ENCODE results near the gene RTF2.
A peak's percentile ranks its signal among the peaks of the same experiment; 100 is the strongest.

RTF2 gene, protein sequence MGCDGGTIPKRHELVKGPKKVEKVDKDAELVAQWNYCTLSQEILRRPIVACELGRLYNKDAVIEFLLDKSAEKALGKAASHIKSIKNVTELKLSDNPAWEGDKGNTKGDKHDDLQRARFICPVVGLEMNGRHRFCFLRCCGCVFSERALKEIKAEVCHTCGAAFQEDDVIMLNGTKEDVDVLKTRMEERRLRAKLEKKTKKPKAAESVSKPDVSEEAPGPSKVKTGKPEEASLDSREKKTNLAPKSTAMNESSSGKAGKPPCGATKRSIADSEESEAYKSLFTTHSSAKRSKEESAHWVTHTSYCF

GRCh38 chr20:56468316-56469076 lies at the start of gene RTF2:
Gene RTF2 (plus strand): TSS chr20:56468627. CDS start chr20:56468698, 71 bp downstream.
- DNase-seq = peak; percentile 98

DNA sequence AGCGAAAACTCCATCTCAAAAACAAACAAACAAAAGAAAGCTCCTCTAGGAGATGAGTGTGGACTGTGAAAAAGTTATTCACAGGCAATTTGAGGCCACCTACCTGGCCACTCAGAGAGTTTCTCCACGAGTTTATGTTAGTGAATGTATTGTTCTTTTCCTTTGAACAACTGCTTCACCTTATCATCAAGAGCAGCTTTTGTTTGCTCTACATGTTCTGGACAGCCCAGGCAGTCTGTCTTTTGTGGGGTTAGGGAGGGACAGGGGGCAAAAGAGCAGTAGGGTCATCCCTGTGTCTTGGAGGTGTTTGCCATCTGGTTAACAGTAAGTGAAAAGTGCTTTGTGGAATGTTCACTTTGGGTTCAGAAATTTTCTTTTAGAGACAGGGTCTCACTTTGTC lies 48.4 kb upstream of the RTF2 start:
- DNase-seq = no peak

- DNase-seq = no peak
Measured at GRCh38 chr20:56420940-56421688, 47.3 kb upstream of the RTF2 start.

GRCh38 chr20:56422076-56422823 lies 46.2 kb upstream of the RTF2 start:
- no peak for DNase-seq

DNA sequence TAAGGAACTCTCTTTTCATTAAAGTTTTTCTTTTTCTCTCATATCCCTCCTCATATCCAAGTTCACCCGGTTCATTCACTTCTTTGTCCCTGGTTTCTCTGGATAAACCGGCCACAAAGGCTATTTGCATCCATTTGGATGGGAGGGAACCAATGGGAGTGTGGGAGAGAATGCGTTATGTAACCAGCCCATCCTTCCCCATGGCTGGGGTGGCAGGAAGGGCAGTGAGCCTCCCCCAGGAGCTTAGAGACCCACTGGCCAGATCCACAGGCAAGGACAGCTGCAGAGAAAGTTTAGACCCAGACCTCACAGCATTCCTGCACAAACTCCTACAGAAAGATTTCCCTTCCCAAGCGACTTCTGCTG lies 45.6 kb upstream of the RTF2 start:
- DNase-seq = no peak

- no peak for DNase-seq
Measured at GRCh38 chr20:56423211-56423610, 45.2 kb upstream of the RTF2 start.

DNA sequence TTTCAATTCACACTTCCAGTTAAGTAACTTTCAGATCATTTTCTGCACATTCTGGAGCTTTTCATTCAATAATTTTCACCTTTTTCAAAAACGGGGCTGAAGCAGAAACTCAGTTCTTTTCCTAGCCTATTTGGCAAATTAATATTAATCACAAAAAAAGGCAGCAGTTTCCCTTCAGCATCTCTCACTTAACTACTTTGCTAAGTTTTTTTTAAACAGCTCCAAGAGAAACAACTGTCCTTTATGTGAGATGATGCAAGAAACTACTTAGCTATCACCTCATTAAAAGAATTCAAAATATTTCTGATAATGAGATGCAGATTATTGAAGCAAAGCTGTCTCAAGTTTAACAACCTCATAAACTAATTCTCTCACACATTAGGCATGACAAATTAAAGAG lies 44.5 kb upstream of the RTF2 start:
- DNase-seq = no peak

DNA sequence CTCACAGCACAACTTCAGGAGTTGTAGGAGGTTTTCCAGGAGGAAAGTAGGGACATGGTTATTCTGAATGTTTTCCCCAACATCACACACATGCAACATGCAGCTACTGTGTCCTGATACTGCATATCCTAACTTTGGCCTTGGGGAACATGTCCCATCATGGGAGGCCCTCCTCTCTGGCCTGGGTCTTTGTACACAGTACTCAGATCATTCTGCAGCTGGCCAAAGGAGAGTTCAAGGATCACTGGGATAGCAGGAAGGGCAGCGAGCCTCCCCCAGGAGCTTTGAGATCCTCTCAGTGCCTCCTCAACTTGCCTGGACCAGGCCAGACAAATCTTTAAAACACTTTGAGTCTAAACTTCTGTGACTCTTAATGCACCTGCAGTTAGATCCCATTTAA lies 43.5 kb upstream of the RTF2 start:
- no peak for DNase-seq

DNA sequence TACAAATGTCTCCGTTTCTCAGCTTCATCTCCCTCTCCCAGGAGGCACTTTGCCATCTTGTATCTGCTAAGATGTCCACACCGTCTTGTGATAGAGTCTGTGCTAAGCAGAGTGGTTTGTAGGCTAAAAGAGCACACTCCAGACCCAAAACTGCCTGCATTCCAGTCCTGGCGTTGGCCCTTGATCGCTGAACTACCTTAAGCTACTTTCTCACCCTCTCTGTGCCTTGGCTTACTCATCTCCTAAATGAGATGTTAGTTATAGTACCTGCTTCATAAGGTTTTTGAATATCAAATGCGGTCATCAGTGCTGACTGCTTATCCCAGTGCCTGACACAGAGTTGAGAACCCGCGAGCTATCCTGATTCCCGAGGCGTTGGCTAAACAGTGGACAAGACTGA lies 42.4 kb upstream of the RTF2 start:
- DNase-seq = no peak

DNA sequence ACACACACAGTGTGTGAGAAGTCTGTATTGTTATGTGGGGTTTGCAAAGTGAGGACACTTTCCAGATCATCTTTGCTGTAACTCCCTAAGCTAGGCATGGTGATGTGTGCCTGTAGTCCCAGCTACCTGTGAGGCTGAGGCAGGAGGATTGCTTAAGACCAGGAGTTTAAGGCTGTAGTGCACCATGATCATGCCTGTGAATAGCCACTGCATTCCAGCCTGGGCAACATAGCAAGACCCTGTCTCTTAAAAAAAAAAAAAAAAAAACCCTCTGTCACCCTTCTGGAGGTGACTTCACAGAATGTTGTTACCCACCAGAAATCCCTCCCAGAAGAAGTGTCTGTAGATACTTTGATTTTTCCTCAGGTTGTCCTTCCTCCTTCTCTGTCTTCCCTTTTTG lies 41.5 kb upstream of the RTF2 start:
- DNase-seq = no peak

GRCh38 chr20:56427797-56428196 lies 40.6 kb upstream of the RTF2 start:
- DNase-seq = no peak

DNA sequence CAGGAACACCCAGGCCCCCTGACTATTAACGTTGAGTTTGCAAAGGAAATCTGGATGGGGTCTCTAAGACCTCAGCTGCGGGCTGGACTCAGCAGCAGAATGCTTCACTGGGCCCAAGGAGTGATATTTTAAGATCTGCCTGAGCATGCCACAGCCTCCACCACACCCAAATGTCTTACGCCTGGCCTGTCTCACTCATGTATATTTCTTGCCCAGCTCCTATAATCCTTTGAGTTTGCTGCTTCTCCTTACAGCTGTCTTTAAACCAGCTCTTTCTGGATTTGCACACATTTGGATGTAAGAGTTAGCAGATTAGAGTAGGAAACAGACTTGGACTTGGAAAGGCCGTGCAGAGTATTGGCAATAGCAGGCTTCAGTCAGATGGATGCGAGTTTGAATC lies 40.0 kb upstream of the RTF2 start:
- DNase-seq = no peak

- DNase-seq = no peak
Measured at GRCh38 chr20:56428881-56429280, 39.5 kb upstream of the RTF2 start.

DNA sequence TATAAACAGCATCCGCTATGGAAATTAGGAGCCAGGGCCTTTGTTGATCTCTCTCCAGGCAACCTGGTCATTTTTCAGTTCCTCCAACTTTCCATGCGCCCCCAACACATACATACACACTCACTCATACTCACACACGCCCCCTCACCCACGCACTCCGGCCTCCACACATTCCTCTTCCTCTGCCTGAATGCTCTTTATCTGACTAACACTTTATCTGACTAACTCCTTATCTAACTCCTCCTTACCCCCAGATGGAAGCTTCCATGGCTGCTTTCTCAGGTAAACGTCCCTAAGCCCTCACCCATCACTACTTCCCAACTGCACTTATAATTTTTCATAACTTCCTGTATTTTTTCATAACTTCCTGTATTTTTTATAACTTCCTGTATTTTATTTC lies 38.9 kb upstream of the RTF2 start:
- no peak for DNase-seq

DNA sequence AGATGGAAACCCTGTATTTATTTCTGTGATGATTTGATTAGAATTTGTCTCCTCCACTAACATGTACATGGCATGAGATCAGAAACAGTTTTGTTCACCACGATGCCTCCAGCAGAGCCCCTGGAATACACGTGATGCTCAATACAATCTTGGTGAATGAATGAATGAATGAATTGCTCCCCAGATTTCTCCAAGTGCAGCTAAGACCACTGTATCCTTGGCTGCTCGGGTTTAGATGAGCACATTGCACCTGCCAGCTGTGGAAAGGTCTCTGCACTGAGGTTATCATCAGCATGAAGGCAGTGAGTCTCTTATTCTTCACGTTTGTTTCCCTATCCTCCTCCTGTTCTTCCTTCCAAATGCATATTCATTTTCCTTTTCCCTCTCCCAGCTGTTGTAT lies 38.5 kb upstream of the RTF2 start:
- no peak for DNase-seq

DNA sequence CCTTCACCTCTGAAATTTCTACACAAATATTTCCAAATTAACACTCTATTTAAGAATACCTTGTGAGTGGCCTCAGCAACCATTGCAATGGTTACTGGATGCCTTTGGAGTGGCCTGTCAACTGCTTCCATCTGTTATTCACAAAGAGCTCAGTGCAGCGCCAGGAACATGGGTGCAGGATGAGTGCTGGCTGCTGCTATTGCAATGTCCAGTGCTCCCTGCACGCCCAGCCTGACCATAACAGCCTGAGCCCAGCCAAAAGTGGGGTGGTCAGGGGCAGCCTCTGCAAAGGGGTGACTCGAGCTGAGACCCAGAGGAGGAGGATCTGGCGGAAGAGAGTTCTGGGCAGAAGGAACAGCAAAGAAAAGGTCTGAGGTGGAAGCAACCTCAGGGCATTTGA lies 38.0 kb upstream of the RTF2 start:
- DNase-seq = no peak

- no peak for DNase-seq
Measured at GRCh38 chr20:56430957-56431356, 37.5 kb upstream of the RTF2 start.

GRCh38 chr20:56431471-56431870 lies 37.0 kb upstream of the RTF2 start:
- no peak for DNase-seq

DNA sequence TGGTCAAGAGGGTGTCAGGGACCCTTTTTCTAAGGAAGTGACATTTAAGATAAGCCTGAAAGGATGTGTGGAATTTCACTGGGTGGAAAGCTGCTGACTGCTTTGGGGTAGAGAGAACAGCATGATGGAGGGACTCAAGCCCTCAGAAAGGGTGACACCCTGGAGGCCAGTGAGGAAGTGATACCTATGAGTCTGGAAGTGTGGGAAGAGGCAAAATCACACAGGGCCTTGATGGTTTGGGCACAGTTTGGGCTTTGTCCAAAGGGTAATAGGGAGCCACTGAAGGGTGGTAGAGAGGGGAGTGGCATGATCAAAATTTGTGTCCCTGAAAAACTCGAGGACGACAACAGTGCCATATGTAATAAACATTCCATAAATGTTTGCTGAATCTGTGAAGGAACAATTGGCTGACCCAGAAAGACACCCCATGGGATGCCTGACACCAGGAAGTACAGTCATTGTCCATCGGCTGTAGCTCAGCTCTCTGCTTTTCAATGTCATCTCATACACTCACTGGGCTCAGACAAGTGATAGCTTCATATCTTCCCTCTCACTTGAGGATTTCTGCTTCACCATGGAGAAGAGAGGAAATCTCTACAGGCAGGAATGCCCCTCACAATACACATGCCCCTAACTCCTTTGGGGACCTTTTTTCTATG lies 35.1 kb upstream of the RTF2 start:
- DNase-seq = no peak

DNA sequence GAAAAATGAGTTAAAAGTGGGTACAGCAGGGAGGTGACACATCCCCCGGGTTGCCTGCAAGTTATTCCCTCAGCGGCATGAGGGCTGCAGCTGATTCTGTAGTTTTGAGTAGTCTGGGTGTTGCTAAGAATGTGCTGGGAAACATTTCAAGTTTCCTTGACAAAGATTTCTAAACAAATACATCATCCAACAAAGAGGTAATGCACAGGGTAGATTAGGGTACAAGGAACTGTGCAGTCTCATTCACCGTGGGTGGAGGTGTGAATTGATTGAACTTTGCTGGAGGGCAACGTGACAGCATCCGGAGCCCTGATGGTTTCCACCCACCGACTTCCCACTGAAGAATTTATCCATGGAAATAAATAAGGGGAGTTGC lies 34.6 kb upstream of the RTF2 start:
- no peak for DNase-seq

GRCh38 chr20:56437196-56437960 lies 31.0 kb upstream of the RTF2 start:
- DNase-seq = no peak

GRCh38 chr20:56438284-56438683 lies 30.1 kb upstream of the RTF2 start:
- DNase-seq = no peak

All from T1000 (cell line).